B cell (primary cell): ENCODE measurements around the gene SEC61B. TPM values are rescaled to one million over a fixed set of nuclear protein-coding genes. Genes with fewer than 3 reads are reported as not detected.

Source experiments
- ATAC-seq: fragments of 200-7000 bp; cut with Tn5 transposase; one replicate; pipeline ENCODE4 v1.10.0; 2021; ENCODE audit warnings: low read depth, mild to moderate bottlenecking, moderate number of reproducible peaks, moderate library complexity
- CTCF ChIA-PET: fragments of 350-600 bp; sonication (Branson Sonifier 250); formaldehyde crosslinking; loops from one replicate; lab custom pipeline; 2021; ENCODE audit warnings: antibody characterized with exemption, inconsistent platforms; lab: Charles Lee
- POLR2A ChIA-PET: fragments of 350-600 bp; sonication (Branson Sonifier 250); formaldehyde crosslinking; loops from one replicate; lab custom pipeline; 2021; ENCODE audit warnings: antibody characterized with exemption; lab: Charles Lee
- DNase-seq: peaks from one replicate; pipeline ENCODE4 v3.0.0; 2013
- H2AFZ ChIP-seq: 2 replicates; pipeline ENCODE4 v1.6.1; 2012; ENCODE audit warnings: mild to moderate bottlenecking, low read depth, low read length; ENCODE audit not compliant: insufficient read depth, poor library complexity, severe bottlenecking
- H3K27ac ChIP-seq, 2 donors: 1 replicate in 1 of 2; 2 replicates in 1 of 2; pipeline ENCODE4 v1.5.1; 2012 to 2013; ENCODE audit warnings: low read length in 2 of 2, mild to moderate bottlenecking in 2 of 2, moderate library complexity in 1 of 2
- H3K27me3 ChIP-seq, 4 experiments: fragments of 200-600 bp in 1 of 4; sonication (generic) in 1 of 4; replicated peaks in 1 of 4; 1 replicate in 2 of 4; 2 replicates in 2 of 4; pipeline versions ENCODE4 v1.6.1 to v1.7.0; 2013 to 2016; ENCODE audit warnings: low read length in 3 of 4, mild to moderate bottlenecking in 2 of 4, mixed read lengths in 1 of 4, moderate library complexity in 1 of 4; ENCODE audit not compliant: insufficient read depth in 4 of 4, control insufficient read depth in 3 of 4; ENCODE audit errors: control extremely low read depth in 1 of 4
- H3K36me3 ChIP-seq, 2 experiments: replicated peaks in 1 of 2; 1 replicate in 1 of 2; 2 replicates in 1 of 2; pipeline versions ENCODE4 v1.6.1 to v1.7.1; 2013; ENCODE audit warnings: low read length in 1 of 2; ENCODE audit not compliant: insufficient read depth in 2 of 2, control insufficient read depth in 1 of 2; ENCODE audit errors: control extremely low read depth in 1 of 2, extremely low read depth in 1 of 2
- H3K4me1 ChIP-seq, 2 donors: fragments of 200-600 bp in 1 of 2; sonication (generic) in 1 of 2; 1 replicate in 1 of 2; 2 replicates in 1 of 2; pipeline versions ENCODE4 v1.5.1 to v1.6.1; 2013 to 2017; ENCODE audit warnings: low read length in 2 of 2; ENCODE audit not compliant: control insufficient read depth in 2 of 2, insufficient read depth in 2 of 2
- H3K4me2 ChIP-seq: replicated peaks from 2 replicates; pipeline ENCODE3; 2012; ENCODE audit warnings: mild to moderate bottlenecking, low read depth, low read length; ENCODE audit not compliant: poor library complexity, severe bottlenecking
- H3K4me3 ChIP-seq, 5 experiments: fragments of 200-600 bp in 1 of 5; sonication (generic) in 1 of 5; 1 replicate in 3 of 5; 2 replicates in 2 of 5; pipeline versions ENCODE4 v1.5.1 to v1.7.0; 2011 to 2016; ENCODE audit warnings: low read length in 4 of 5, mild to moderate bottlenecking in 4 of 5, low read depth in 2 of 5, control low read depth in 1 of 5, moderate library complexity in 1 of 5; ENCODE audit not compliant: insufficient read depth in 1 of 5; ENCODE audit errors: control extremely low read depth in 1 of 5, extremely low read depth in 1 of 5
- H3K79me2 ChIP-seq: fragments of 200-600 bp; sonication (generic); one replicate; pipeline ENCODE4 v1.6.0; 2016; ENCODE audit warnings: low read length; ENCODE audit not compliant: control insufficient read depth, insufficient read depth
- H3K9ac ChIP-seq: fragments of 200-600 bp; sonication (generic); 2 replicates; pipeline ENCODE4 v1.6.1; 2017; ENCODE audit warnings: mild to moderate bottlenecking, low read length, moderate library complexity
- H3K9me3 ChIP-seq, 3 donors: one replicate each; pipeline versions ENCODE4 v1.6.1 to v1.7.1; 2013; ENCODE audit warnings: low read length in 2 of 3; ENCODE audit not compliant: control insufficient read depth in 2 of 3, insufficient read depth in 1 of 3; ENCODE audit errors: control extremely low read depth in 1 of 3
- H4K20me1 ChIP-seq: 2 replicates; pipeline ENCODE4 v1.6.0; 2012; ENCODE audit warnings: mild to moderate bottlenecking, low read length; ENCODE audit not compliant: insufficient read depth, control insufficient read depth, poor library complexity, severe bottlenecking
- H3K27ac Mint-ChIP-seq: one replicate; pipeline ENCODE4 v1.8.0; 2021; ENCODE audit warnings: mixed read lengths
- H3K27me3 Mint-ChIP-seq: one replicate; pipeline ENCODE4 v1.8.0; 2021; ENCODE audit warnings: mixed read lengths
- H3K4me1 Mint-ChIP-seq: one replicate; pipeline ENCODE4 v1.8.0; 2021; ENCODE audit warnings: mixed read lengths
- H3K4me3 Mint-ChIP-seq: one replicate; pipeline ENCODE4 v1.8.0; 2021; ENCODE audit warnings: mixed read lengths
- H3K9me3 Mint-ChIP-seq: one replicate; pipeline ENCODE4 v1.8.0; 2022; ENCODE audit warnings: mixed read lengths; ENCODE audit not compliant: insufficient read depth
- CTCF ChIP-seq: fragments of 200-600 bp; IDR thresholded peaks from one replicate; pipeline ENCODE4 v1.8.0; 2022; ENCODE audit warnings: antibody characterized with exemption, mild to moderate bottlenecking
- EZH2 ChIP-seq: IDR thresholded peaks from 2 replicates; pipeline ENCODE4 v1.6.1; 2012; ENCODE audit warnings: borderline replicate concordance, low read depth, mild to moderate bottlenecking, moderate library complexity, low read length; ENCODE audit not compliant: insufficient read depth, poor library complexity, severe bottlenecking
- WGBS: methylation state at CpG from one replicate; pipeline ENCODE4 v1.1.5; 2013; ENCODE audit warnings: missing lambda C conversion rate; ENCODE audit not compliant: insufficient coverage; 5-methylcytosine and 5-hydroxymethylcytosine counted together
- intact Hi-C: fragments of 100-400 bp; cut with micrococcal nuclease; formaldehyde crosslinking; loops from one replicate; pipeline ENCODE4 v1.10.0; 2022
- polyA plus RNA-seq: library from polyadenylated mRNA; depleted of rRNA; stranded (reverse); fragments of >200 nt; gene quantifications from 2 replicates; pipeline ENCODE4 v1.2.3, GENCODE V29; 2012
- total RNA-seq, 2 donors: library from RNA; stranded (reverse); fragments of 120-200 nt in 1 of 2; gene quantifications; 1 replicate in 1 of 2; 2 replicates in 1 of 2; pipeline versions ENCODE4 v1.2.3 to v1.2.4, GENCODE V29; 2013 to 2022

Gene SEC61B
- total and polyA plus RNA-seq, 2 donors (not counting 1 experiment from before 2014, with no cell fraction given): 70.2 to 92.1 TPM

DNA sequence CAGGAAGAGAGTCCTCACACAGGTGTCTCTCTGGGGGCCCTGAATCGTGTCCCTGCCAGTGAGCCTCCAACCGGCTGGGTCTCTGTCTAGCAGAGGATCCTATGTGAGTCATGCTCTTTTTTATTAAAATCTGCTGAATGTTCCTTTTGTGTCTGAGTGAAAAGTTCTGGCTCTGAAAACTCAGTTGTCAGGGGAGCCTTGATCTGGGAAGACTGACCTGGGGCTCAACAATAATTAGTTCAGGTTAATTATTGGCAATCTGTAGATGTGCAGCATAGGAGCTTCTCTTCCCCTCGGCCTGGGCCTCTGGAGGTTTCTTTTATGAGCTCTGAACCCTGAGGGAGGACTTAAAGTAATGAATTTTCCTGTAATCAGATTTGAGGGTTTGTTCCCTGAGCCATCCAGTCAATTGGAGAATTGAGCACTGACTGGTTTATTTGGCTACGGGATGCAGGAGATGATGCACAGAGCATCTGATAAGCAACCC, 45.5 kb upstream of the SEC61B start:
- POLR2A ChIA-PET: interaction anchor here (2.6 kb wide), 1 partner anchor 9 kb away, joined by 6 read pairs; no protein-coding TSS in a partner anchor
- no peak for DNase-seq
- H3K79me2 ChIP-seq: no peaks in the 10 kb centered on the region
- ATAC-seq: no peak
- no peak overlapping the region for H2AFZ ChIP-seq
- no peaks in the 10 kb centered on the region for H3K27me3 Mint-ChIP-seq
- intact Hi-C loops: no loop called here
- no peak overlapping the region for H3K4me3 ChIP-seq
- H3K9me3 ChIP-seq: no peaks in the 10 kb centered on the region
- CTCF ChIA-PET: interaction anchor here (1.3 to 4.3 kb wide), 5 partner anchors 8 to 1146 kb away, joined by 3 to 41 read pairs (median 4); no protein-coding TSS in a partner anchor
- H3K4me1 ChIP-seq: peaks cover 9 to 22% of the 10 kb centered on the region in 2 donors
- no peaks in the 10 kb centered on the region for H3K36me3 ChIP-seq
- no peaks in the 10 kb centered on the region for H3K9me3 Mint-ChIP-seq
- no peak overlapping the region for H3K4me3 Mint-ChIP-seq
- H3K4me1 Mint-ChIP-seq: peaks cover 50% of the 10 kb centered on the region
- H3K27ac ChIP-seq: no peak overlapping the region
- H3K27ac Mint-ChIP-seq: peak overlapping the region; percentile 34
- no peaks in the 10 kb centered on the region for H3K27me3 ChIP-seq
- no peak for TF ChIP-seq CTCF
- no peak for TF ChIP-seq EZH2
- H3K9ac ChIP-seq: no peak overlapping the region
- no peaks in the 10 kb centered on the region for H4K20me1 ChIP-seq
- H3K4me2 ChIP-seq: no peak overlapping the region
- 88% methylated on average over 4 of the region's 4 CpGs for WGBS

- POLR2A ChIA-PET: interaction anchor here (2.6 kb wide), 1 partner anchor 10 kb away, joined by 6 read pairs; no protein-coding TSS in a partner anchor
- 98% methylated on average over 3 of the region's 8 CpGs for WGBS
Observed at GRCh38 chr9:99177576-99178366, 44.3 kb upstream of the SEC61B start.

More at GRCh38 chr9:99177576-99178366, 44.3 kb upstream of the SEC61B start:
- Mint-ChIP-seq H3K27ac (no peak overlapping the region), H3K4me1 (peaks cover 62% of the 10 kb centered on the region), H3K4me3 (no peak overlapping the region), H3K27me3 (no peaks in the 10 kb centered on the region), H3K9me3 (no peaks in the 10 kb centered on the region)
- ATAC-seq: peak; percentile 39
- no peak overlapping the region for H2AFZ ChIP-seq
- no peak overlapping the region for H3K27ac ChIP-seq
- no peak overlapping the region for H3K4me2 ChIP-seq
- no peaks in the 10 kb centered on the region for H3K79me2 ChIP-seq
- H3K9ac ChIP-seq: no peak overlapping the region
- no peaks in the 10 kb centered on the region for H3K36me3 ChIP-seq
- H4K20me1 ChIP-seq: no peaks in the 10 kb centered on the region
- DNase-seq: peak; percentile 50
- no peak for TF ChIP-seq CTCF
- TF ChIP-seq EZH2: no peak
- intact Hi-C loops: no loop called here
- peaks cover 20 to 32% of the 10 kb centered on the region in 2 donors for H3K4me1 ChIP-seq
- no peaks in the 10 kb centered on the region for H3K9me3 ChIP-seq
- CTCF ChIA-PET: interaction anchor here (1.2 to 4.3 kb wide), 4 partner anchors 10 to 1144 kb away, joined by 3 to 41 read pairs (median 10); no protein-coding TSS in a partner anchor
- H3K4me3 ChIP-seq: no peak overlapping the region
- no peaks in the 10 kb centered on the region for H3K27me3 ChIP-seq
